SU-DHL-6 (cell line): ENCODE results near the gene DCAF15.
A peak's percentile ranks its signal among the peaks of the same experiment; 100 is the strongest.

ENCODE experiments used
- H2AFZ ChIP-seq: fragments of 200-600 bp; sonication (generic); 2 replicates; pipeline ENCODE4 v1.6.1; 2014; ENCODE audit warnings: low read depth, mild to moderate bottlenecking, moderate library complexity, mixed read lengths, antibody characterized with exemption, low read length; ENCODE audit not compliant: severe bottlenecking
- H3F3A ChIP-seq: fragments of 200-600 bp; shearing (Covaris generic); 2 replicates; pipeline ENCODE4 v1.6.0; 2016; ENCODE audit warnings: antibody characterized with exemption, mild to moderate bottlenecking; ENCODE audit not compliant: insufficient read depth
- H3K27ac ChIP-seq: fragments of 200-600 bp; sonication (generic); 2 replicates; pipeline ENCODE4 v1.5.1; 2016; ENCODE audit warnings: low read depth, mild to moderate bottlenecking, low read length, moderate library complexity, mixed read lengths
- H3K27me3 ChIP-seq: fragments of 200-600 bp; sonication (generic), shearing (Covaris generic); 2 replicates; pipeline ENCODE4 v1.6.0; 2014; ENCODE audit warnings: mild to moderate bottlenecking, low read length
- H3K36me3 ChIP-seq: fragments of 200-600 bp; sonication (generic); 2 replicates; pipeline ENCODE4 v1.6.1; 2014; ENCODE audit warnings: mild to moderate bottlenecking, low read length, mixed read lengths
- H3K4me2 ChIP-seq: fragments of 300-600, 200-600 bp; shearing (Covaris generic), sonication (generic); 2 replicates; pipeline ENCODE4 v1.6.0; 2014; ENCODE audit warnings: low read length, low read depth, mild to moderate bottlenecking; ENCODE audit not compliant: poor library complexity, severe bottlenecking
- H3K4me3 ChIP-seq: fragments of 200-600 bp; sonication (generic); 2 replicates; pipeline ENCODE4 v1.5.1; 2014; ENCODE audit warnings: antibody characterized with exemption, low read length, mild to moderate bottlenecking, mixed read lengths; ENCODE audit not compliant: insufficient read depth, poor library complexity, severe bottlenecking
- H3K79me2 ChIP-seq: fragments of 200-600 bp; sonication (generic); 2 replicates; pipeline ENCODE4 v1.6.1; 2014; ENCODE audit warnings: mild to moderate bottlenecking, low read length, moderate library complexity; ENCODE audit not compliant: insufficient read depth
- H3K9ac ChIP-seq: fragments of 200-600 bp; sonication (generic); 2 replicates; pipeline ENCODE4 v1.7.0; 2014; ENCODE audit warnings: mild to moderate bottlenecking, low read length
- H3K9me2 ChIP-seq: fragments of 200-600 bp; sonication (generic); replicated peaks from 2 replicates; pipeline ENCODE4 v1.6.1; 2014; ENCODE audit warnings: low read length; ENCODE audit not compliant: insufficient read depth
- H3K9me3 ChIP-seq: fragments of 200-600 bp; sonication (generic); 2 replicates; pipeline ENCODE4 v1.6.1; 2014; ENCODE audit warnings: low read length, mixed read lengths; ENCODE audit not compliant: insufficient read depth
- H4K20me1 ChIP-seq: fragments of 200-600 bp; sonication (generic); 2 replicates; pipeline ENCODE4 v1.6.1; 2014; ENCODE audit warnings: low read depth, mild to moderate bottlenecking, antibody characterized with exemption, low read length, moderate library complexity, mixed read lengths
- EZH2phosphoT487 ChIP-seq: fragments of 200-600 bp; sonication (generic), shearing (Covaris generic); conservative IDR thresholded peaks from 2 replicates; pipeline ENCODE4 v1.6.1; 2018; ENCODE audit warnings: mild to moderate bottlenecking, antibody characterized with exemption, low read length, moderate library complexity, mixed read lengths
- TF ChIP-seq, protein P1 (sequence below): fragments of 200-600 bp; sonication (generic); IDR thresholded peaks from one replicate; pipeline ENCODE4 v1.5.1; 2017; ENCODE audit warnings: antibody characterized with exemption, mild to moderate bottlenecking, low read length, moderate library complexity; ENCODE audit not compliant: insufficient read depth, poor library complexity, severe bottlenecking

The DCAF15 gene

GRCh38 chr19:13981988-13982501, 29.7 kb downstream of the DCAF15 start:
- no peaks in the 10 kb centered on the region for H3K9me3 ChIP-seq
- no peaks in the 10 kb centered on the region for H3K9me2 ChIP-seq
- no peak overlapping the region for H2AFZ ChIP-seq
- H3F3A ChIP-seq: peaks cover 27% of the 10 kb centered on the region
- no peaks in the 10 kb centered on the region for H3K79me2 ChIP-seq
- H3K4me3 ChIP-seq: no peak overlapping the region
- no peak overlapping the region for H3K9ac ChIP-seq
- no peaks in the 10 kb centered on the region for H3K36me3 ChIP-seq
- no peak for TF ChIP-seq EZH2phosphoT487
- TF ChIP-seq, protein P1, sequence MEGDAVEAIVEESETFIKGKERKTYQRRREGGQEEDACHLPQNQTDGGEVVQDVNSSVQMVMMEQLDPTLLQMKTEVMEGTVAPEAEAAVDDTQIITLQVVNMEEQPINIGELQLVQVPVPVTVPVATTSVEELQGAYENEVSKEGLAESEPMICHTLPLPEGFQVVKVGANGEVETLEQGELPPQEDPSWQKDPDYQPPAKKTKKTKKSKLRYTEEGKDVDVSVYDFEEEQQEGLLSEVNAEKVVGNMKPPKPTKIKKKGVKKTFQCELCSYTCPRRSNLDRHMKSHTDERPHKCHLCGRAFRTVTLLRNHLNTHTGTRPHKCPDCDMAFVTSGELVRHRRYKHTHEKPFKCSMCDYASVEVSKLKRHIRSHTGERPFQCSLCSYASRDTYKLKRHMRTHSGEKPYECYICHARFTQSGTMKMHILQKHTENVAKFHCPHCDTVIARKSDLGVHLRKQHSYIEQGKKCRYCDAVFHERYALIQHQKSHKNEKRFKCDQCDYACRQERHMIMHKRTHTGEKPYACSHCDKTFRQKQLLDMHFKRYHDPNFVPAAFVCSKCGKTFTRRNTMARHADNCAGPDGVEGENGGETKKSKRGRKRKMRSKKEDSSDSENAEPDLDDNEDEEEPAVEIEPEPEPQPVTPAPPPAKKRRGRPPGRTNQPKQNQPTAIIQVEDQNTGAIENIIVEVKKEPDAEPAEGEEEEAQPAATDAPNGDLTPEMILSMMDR: no peak
- no peak overlapping the region for H3K27ac ChIP-seq
- no peaks in the 10 kb centered on the region for H4K20me1 ChIP-seq
- no peaks in the 10 kb centered on the region for H3K27me3 ChIP-seq
- no peak overlapping the region for H3K4me2 ChIP-seq

- H2AFZ ChIP-seq: no peak overlapping the region
- H3K9me2 ChIP-seq: no peaks in the 10 kb centered on the region
- peaks cover 28% of the 10 kb centered on the region for H3F3A ChIP-seq
- H3K4me3 ChIP-seq: no peak overlapping the region
- H3K27me3 ChIP-seq: no peaks in the 10 kb centered on the region
- H3K9ac ChIP-seq: no peak overlapping the region; the same call in 1 of the 2 replicates
- no peaks in the 10 kb centered on the region for H3K79me2 ChIP-seq
- no peaks in the 10 kb centered on the region for H3K36me3 ChIP-seq
- no peaks in the 10 kb centered on the region for H4K20me1 ChIP-seq
- H3K27ac ChIP-seq: no peak overlapping the region
- no peak overlapping the region for H3K4me2 ChIP-seq
- TF ChIP-seq, protein P1: no peak
- no peak for TF ChIP-seq EZH2phosphoT487
- no peaks in the 10 kb centered on the region for H3K9me3 ChIP-seq
These were observed 30.5 kb downstream of the DCAF15 start for GRCh38 chr19:13982773-13983172.

DNA sequence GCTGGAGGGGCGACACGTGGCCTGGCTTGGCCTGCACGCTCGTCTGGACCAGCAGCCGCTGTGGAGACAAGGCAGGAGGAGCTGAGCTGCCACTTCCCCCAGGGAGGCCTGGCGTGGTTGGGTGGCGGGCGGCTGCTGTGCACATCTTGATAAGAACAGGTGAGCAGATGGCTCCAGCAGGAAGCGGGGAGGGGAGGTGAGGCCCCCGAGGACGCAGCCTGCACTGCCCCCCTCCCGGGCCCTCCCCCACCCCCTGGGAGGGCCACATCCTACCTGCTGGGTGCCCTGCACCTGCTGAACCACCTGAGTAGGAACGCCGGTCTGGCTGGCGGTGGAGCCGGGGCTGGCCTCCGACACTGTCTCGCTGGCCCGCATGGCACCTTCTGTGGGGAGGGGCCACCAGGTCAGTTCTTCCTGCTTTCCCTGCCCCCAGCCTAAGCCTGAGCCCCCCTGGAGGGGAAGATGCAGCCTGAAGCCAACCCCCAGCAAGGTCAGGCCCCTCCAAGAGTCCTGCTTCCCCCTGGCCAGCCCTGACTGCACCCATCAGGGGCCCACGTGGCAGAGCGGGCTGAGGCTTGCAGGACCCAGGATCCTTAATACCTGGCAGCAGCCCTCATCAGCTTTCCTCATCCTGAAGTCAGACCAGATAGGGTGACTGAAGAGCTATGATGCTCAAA, 31.0 kb downstream of the DCAF15 start:
- Histone ChIP-seq H3K27me3 (no peaks in the 10 kb centered on the region), H3K79me2 (no peaks in the 10 kb centered on the region), H3K27ac (peak overlapping the region; percentile 10; the same call in 1 of the 2 replicates), H3K9me3 (no peaks in the 10 kb centered on the region), H3K36me3 (no peaks in the 10 kb centered on the region), H3F3A (peaks cover 28% of the 10 kb centered on the region), H3K4me3 (no peak overlapping the region), H2AFZ (no peak overlapping the region), H3K4me2 (peak overlapping the region; percentile 5), H4K20me1 (no peaks in the 10 kb centered on the region), H3K9ac (peak overlapping the region; percentile 13; the same call in 1 of the 2 replicates), H3K9me2 (no peaks in the 10 kb centered on the region)
- TF ChIP-seq EZH2phosphoT487: no peak
- TF ChIP-seq, protein P1: no peak
